Vagina (tissue), 2 donors: ENCODE results near the gene SLBP. TPM values are rescaled to one million over a fixed set of nuclear protein-coding genes. Genes with fewer than 3 reads are reported as not detected.

ENCODE experiments used
- DNase-seq, 2 donors: peaks; one replicate each; pipeline ENCODE4 v3.0.0-alpha.2; 2017; ENCODE audit errors: extremely low spot score in 2 of 2
- H3K27ac ChIP-seq: fragments of 200-600 bp; sonication (generic); one replicate; pipeline ENCODE4 v1.5.1; 2019
- H3K27me3 ChIP-seq: fragments of 200-600 bp; sonication (generic); one replicate; pipeline ENCODE4 v1.5.1; 2019
- H3K36me3 ChIP-seq, 2 donors: fragments of 200-600 bp; sonication (generic); one replicate each; pipeline ENCODE4 v1.5.1; 2017 to 2019
- H3K4me1 ChIP-seq: fragments of 200-600 bp; sonication (generic); one replicate; pipeline ENCODE4 v1.5.1; 2019
- H3K4me3 ChIP-seq, 2 donors: fragments of 200-600 bp; sonication (generic); 1 replicate in 1 of 2; 2 replicates in 1 of 2; pipeline ENCODE4 v1.5.1; 2016 to 2019
- H3K9me3 ChIP-seq: fragments of 200-600 bp; sonication (generic); one replicate; pipeline ENCODE4 v1.5.1; 2019
- CTCF ChIP-seq, 3 experiments: fragments of 450-650 bp in 2 of 3; fragments of 200-600 bp in 1 of 3; sonication (generic) in 1 of 3; IDR thresholded peaks; one replicate each; pipeline ENCODE4 v1.5.1; 2017 to 2019; ENCODE audit warnings: antibody characterized with exemption in 3 of 3, mild to moderate bottlenecking in 2 of 3, moderate library complexity in 2 of 3
- POLR2A ChIP-seq, 2 donors: fragments of 450-650 bp; IDR thresholded peaks; one replicate each; pipeline ENCODE4 v1.6.1; 2017; ENCODE audit warnings: antibody characterized with exemption in 2 of 2, mild to moderate bottlenecking in 2 of 2, moderate library complexity in 2 of 2
- POLR2AphosphoS5 ChIP-seq, 2 donors: sonication (generic); formaldehyde crosslinking; IDR thresholded peaks; one replicate each; pipeline ENCODE4 v1.9.0; 2017; ENCODE audit warnings: antibody characterized with exemption in 2 of 2, mild to moderate bottlenecking in 2 of 2, low read depth in 1 of 2; ENCODE audit not compliant: insufficient read depth in 1 of 2
- intact Hi-C: fragments of 100-400 bp; cut with DNase I; formaldehyde crosslinking; loops from one replicate; pipeline ENCODE4 v1.15.1; 2023
- total RNA-seq: library from RNA; depleted of rRNA; stranded (reverse); fragments of >200 nt; gene quantifications from one replicate; pipeline ENCODE4 v1.2.3, GENCODE V29; 2016

The SLBP gene
- total RNA-seq, 1 donor from 2014 or later: 49.6 TPM

GRCh38 chr4:1737666-1738065 is 25.5 kb upstream of the SLBP start:
- Histone ChIP-seq H3K4me3 (no peak overlapping the region), H3K4me1 (no peaks in the 10 kb centered on the region), H3K27ac (no peak overlapping the region), H3K9me3 (peaks cover 7% of the 10 kb centered on the region), H3K36me3 (peaks cover 0 to 21% of the 10 kb centered on the region in 2 donors), H3K27me3 (no peaks in the 10 kb centered on the region)
- intact Hi-C loops: no loop called here
- TF ChIP-seq POLR2AphosphoS5 (IDR thresholded peaks at IDR 0.05; ENCODE audit: insufficient read depth in 1 of 2, low read depth in 1 of 2) (no peak), CTCF (IDR thresholded peaks at IDR 0.05) (no peak), POLR2A (IDR thresholded peaks at IDR 0.05) (no peak)
- DNase-seq: no peak

- no peak overlapping the region for H3K27ac ChIP-seq
- H3K4me1 ChIP-seq: no peaks in the 10 kb centered on the region
- H3K27me3 ChIP-seq: no peaks in the 10 kb centered on the region
- TF ChIP-seq CTCF (IDR thresholded peaks at IDR 0.05) (no peak), POLR2AphosphoS5 (IDR thresholded peaks at IDR 0.05; ENCODE audit: insufficient read depth in 1 of 2, low read depth in 1 of 2) (no peak), POLR2A (IDR thresholded peaks at IDR 0.05) (no peak)
- H3K9me3 ChIP-seq: peaks cover 7% of the 10 kb centered on the region
- no peak overlapping the region for H3K4me3 ChIP-seq
- no peak for DNase-seq
- intact Hi-C loops: no loop called here
- H3K36me3 ChIP-seq: peaks cover 0 to 21% of the 10 kb centered on the region in 2 donors
These were observed 24.7 kb upstream of the SLBP start for GRCh38 chr4:1736812-1737211.

- no peaks in the 10 kb centered on the region for H3K27me3 ChIP-seq
- DNase-seq: no peak
- peaks cover 0 to 21% of the 10 kb centered on the region in 2 donors for H3K36me3 ChIP-seq
- H3K27ac ChIP-seq: no peak overlapping the region
- TF ChIP-seq POLR2AphosphoS5 (IDR thresholded peaks at IDR 0.05; ENCODE audit: insufficient read depth in 1 of 2, low read depth in 1 of 2) (no peak), POLR2A (IDR thresholded peaks at IDR 0.05) (no peak), CTCF (IDR thresholded peaks at IDR 0.05) (no peak)
- H3K4me3 ChIP-seq: no peak overlapping the region
- no peaks in the 10 kb centered on the region for H3K4me1 ChIP-seq
- peaks cover 7% of the 10 kb centered on the region for H3K9me3 ChIP-seq
- intact Hi-C loops: no loop called here
These were observed 23.1 kb upstream of the SLBP start for GRCh38 chr4:1735215-1735614.

GRCh38 chr4:1732911-1733310 is 20.8 kb upstream of the SLBP start:
- TF ChIP-seq POLR2A (IDR thresholded peaks at IDR 0.05) (no peak), POLR2AphosphoS5 (IDR thresholded peaks at IDR 0.05; ENCODE audit: insufficient read depth in 1 of 2, low read depth in 1 of 2) (no peak), CTCF (IDR thresholded peaks at IDR 0.05) (no peak)
- Histone ChIP-seq H3K27me3 (no peaks in the 10 kb centered on the region), H3K36me3 (peaks cover 0 to 9% of the 10 kb centered on the region in 2 donors), H3K4me3 (no peak overlapping the region), H3K27ac (no peak overlapping the region), H3K4me1 (peaks cover 9% of the 10 kb centered on the region), H3K9me3 (peaks cover 1% of the 10 kb centered on the region)
- no peak for DNase-seq
- intact Hi-C loops: no loop called here

- no peaks in the 10 kb centered on the region for H3K36me3 ChIP-seq
- H3K4me1 ChIP-seq: peaks cover 20% of the 10 kb centered on the region
- H3K27me3 ChIP-seq: no peaks in the 10 kb centered on the region
- no peak for TF ChIP-seq POLR2A (IDR thresholded peaks at IDR 0.05)
- no peak for DNase-seq
- intact Hi-C loops: no loop called here
- no peaks in the 10 kb centered on the region for H3K9me3 ChIP-seq
- H3K4me3 ChIP-seq: no peak overlapping the region
- no peak overlapping the region for H3K27ac ChIP-seq
These were observed 19.1 kb upstream of the SLBP start for GRCh38 chr4:1731180-1731579.
